Ovary (tissue), 3 donors: ENCODE measurements around the gene MAN2A2.

Experiments
- POLR2A ChIP-seq: fragments of 450-650 bp; IDR thresholded peaks from one replicate; pipeline ENCODE4 v1.6.1; 2017; ENCODE audit warnings: antibody characterized with exemption, mild to moderate bottlenecking, moderate library complexity
- TF ChIP-seq, protein P1 (sequence below), 3 donors: fragments of 450-650 bp in 2 of 3; fragments of 200-600 bp in 1 of 3; IDR thresholded peaks; one replicate each; pipeline versions ENCODE4 v1.5.1 to v1.8.0; 2016 to 2022; ENCODE audit warnings: antibody characterized with exemption in 3 of 3, mild to moderate bottlenecking in 1 of 3
- donor health status: DM: no; HTN: no; CAD: no.

DNA sequence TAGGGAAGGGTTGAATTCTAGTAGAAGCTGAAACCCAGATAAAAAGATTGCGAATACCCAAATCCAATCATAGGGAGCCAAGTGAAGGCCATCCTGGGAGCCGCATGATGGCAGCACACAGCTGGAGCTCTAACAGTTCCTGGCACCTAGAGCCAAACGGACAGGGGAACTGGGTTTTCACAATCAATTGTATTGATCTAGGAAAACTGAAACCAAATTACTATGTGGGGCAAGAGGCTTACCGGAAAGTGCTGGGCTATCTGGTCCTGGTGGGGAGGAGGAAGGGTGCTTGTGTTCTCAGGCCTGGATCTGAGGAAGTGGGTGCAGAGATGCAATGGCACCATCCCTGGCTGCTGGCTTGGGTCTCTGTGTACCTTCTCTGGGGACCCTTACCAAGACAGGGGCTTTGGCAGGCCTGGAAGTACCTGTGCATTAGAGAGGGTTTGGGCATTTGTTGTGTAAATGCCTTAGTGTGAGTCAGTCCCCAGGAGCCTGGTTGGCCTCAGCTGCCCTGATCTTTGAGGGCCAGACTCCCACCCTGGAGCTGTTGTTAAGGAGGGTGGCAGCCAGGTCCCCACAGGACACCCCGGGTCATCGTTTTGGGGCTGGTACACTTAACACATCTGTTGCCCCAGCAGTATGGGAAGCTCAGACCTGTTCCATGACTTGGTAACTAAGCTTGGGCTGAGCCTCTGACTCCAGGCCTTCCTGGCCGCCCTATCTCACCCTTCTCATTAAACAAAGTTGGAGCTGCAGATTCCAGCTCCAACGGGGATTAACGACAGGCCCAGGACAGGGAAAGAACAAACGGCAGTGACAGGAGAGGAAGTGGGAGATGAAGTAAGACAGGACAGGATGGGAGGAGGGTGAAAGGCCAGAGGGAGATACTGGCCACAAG lies 43.6 kb upstream of the MAN2A2 start:
- TF ChIP-seq, protein P1, sequence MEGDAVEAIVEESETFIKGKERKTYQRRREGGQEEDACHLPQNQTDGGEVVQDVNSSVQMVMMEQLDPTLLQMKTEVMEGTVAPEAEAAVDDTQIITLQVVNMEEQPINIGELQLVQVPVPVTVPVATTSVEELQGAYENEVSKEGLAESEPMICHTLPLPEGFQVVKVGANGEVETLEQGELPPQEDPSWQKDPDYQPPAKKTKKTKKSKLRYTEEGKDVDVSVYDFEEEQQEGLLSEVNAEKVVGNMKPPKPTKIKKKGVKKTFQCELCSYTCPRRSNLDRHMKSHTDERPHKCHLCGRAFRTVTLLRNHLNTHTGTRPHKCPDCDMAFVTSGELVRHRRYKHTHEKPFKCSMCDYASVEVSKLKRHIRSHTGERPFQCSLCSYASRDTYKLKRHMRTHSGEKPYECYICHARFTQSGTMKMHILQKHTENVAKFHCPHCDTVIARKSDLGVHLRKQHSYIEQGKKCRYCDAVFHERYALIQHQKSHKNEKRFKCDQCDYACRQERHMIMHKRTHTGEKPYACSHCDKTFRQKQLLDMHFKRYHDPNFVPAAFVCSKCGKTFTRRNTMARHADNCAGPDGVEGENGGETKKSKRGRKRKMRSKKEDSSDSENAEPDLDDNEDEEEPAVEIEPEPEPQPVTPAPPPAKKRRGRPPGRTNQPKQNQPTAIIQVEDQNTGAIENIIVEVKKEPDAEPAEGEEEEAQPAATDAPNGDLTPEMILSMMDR (IDR thresholded peaks at IDR 0.05): no peak
- no peak for TF ChIP-seq POLR2A
